CD4-positive, alpha-beta T cell treated with Interleukin-6 for 4 hours (primary cell): ENCODE results near the gene PRKAG2.

Experiments used
- DNase-seq: peaks from one replicate; pipeline ENCODE4 v3.0.0-alpha.2; 2020; ENCODE audit warnings: mixed read lengths

PRKAG2 gene

DNA sequence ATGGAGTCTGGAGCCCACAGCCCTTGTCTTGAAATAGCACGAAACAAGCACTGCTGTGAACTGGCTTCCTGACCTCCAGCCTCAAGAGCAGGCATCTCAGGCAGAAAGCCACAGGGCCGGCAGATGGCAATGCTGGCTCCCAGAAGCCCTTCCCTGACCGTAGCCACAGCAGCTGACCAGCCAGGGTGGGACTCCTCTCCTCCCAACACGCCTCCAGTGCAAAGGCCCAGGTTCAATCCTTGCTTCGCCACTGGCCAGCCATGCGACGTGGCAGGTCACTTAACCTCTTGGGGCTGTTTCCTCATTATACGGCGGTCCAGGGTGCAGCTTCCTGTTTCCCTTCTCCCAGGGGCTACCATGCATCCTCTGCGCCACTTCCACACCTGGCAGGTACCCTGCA, 12.8 kb downstream of the PRKAG2 start:
- no peak for DNase-seq

- peak; percentile 17 for DNase-seq
Observed at GRCh38 chr7:151863386-151864079, 13.4 kb downstream of the PRKAG2 start.

DNA sequence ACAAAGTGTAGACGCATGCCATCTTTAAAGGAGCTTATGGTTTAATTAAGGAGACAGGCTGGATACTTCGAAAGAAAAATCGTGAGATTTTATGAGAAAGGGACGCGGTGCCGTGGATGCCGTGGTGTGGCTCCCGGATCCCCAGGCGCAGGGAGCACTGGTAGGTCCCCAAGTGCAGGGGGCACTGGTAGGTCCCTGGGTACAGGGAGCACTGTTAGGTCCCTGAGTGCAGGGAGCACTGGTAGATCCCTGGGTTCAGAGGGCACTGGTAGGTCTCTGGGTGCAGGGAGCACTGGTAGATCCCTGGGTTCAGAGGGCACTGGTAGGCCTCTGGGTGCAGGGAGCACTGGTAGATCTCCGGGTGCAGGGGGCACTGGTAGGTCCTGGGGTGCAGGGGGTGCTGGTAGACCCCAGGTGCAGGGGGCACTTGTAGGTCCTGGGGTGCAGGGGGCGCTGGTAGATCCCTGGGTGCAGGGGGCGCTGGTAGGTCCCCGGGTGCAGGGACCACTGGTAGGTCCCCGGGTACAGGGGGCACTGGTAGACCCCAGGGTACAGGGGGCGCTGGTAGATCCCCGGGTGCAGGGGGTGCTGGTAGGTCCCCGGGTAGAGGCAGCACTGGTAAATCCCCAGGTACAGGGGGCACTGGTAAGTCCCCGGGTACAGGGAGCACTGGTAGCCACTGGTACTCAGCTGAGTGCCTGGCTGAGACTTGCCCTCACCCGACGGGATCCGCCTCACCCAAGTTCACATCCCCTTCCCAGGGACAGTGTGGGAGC, 14.1 kb downstream of the PRKAG2 start:
- no peak for DNase-seq

DNA sequence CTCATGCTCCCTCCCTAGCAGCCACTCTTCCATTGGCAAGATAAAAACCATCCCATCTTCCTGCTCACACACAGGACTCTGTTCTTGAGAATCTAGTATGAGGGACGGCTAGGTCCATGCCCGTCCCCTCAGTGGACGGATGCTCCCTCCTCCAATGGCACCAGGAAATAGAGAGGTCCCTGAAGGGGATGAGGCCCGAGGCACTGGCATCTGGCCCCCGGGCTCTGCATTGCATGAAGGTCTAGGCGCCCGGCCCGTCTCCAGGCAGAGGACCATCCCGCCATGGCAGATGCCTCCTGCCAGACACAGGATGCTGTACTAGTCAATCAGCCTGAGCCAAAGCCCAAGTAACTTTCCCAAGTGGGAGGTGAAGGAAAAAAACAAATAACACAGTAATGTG, 15.0 kb downstream of the PRKAG2 start:
- no peak for DNase-seq

- DNase-seq, result no peak
Observed at GRCh38 chr7:151860771-151861170, 16.1 kb downstream of the PRKAG2 start.

DNA sequence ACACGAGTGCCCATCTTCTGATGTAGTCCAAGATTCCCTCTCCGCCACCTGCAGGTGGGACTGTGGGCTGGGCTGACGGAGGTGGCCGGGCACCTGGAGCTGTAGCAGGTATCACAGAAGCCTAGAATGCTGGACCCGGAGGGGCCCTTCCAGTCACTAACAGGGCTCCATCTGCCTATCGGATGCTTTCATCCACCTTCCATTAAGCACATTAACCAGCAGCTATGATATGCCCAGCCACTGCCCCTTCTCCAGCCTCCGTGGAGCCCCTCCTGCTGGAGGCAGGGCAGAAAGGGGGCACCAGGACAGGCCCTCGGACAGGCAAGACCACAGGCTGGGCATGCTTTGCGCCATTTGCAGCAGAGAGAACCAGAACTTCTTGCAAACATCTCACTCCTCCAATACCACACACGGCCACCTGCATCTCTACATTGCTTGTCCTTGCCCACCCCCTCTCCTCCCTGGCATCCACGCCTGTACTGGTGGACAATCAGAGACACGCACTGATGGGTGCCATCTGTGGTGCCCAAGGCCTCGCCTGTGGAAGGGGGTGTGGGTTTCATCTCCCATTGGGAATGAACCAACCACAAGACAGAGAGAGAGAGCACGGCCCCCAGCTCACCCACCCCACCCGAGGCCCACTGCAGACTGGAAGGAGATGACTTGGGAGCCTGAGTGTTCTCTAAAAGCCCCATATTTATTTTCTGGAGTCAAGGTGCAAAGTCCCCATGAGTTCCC, 16.8 kb downstream of the PRKAG2 start:
- no peak for DNase-seq

GRCh38 chr7:151859111-151859947, 17.6 kb downstream of the PRKAG2 start:
- DNase-seq, result no peak

DNA sequence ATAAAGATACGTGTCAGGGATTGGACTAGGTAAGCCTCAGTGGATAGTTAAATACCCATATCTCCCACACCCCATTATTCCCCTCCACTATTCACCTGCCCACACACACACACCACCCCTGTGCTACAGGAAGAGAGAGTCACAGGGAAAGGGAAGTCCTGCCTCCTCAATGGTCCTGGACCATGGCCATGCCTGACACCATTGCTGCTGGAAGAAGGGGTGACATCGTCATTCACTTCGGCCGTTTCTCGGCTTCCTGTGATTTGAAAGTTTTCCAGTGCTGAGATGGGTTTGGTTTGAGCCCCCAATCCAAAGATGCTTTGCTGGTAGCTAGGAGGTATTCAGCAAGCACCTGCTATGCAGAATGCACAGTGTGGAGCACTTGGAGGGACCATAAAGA, 18.5 kb downstream of the PRKAG2 start:
- DNase-seq, result no peak

- DNase-seq, result no peak
Observed at GRCh38 chr7:151857866-151858450, 19.0 kb downstream of the PRKAG2 start.

GRCh38 chr7:151857412-151857811, 19.5 kb downstream of the PRKAG2 start:
- DNase-seq, result no peak

- no peak for DNase-seq
Observed at GRCh38 chr7:151856516-151856915, 20.4 kb downstream of the PRKAG2 start.

DNA sequence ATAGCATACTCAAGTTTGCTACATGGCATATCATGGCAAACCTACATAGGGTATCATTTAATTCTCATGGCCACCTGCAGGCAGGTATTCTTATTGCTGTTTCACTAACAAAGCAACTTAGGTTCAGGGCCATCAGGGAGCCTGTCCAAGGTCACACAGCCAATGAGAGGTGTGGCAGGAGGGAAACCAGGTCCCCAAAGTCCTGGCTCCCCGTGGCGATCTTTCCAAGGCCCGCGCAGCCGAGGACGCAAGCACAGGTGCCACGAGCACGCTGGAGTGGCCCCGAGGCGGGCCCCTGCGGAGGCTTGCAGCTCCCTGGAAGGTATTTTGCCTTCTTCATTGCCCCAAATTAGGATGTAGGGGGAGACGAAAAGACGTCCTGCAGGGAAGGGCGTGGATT, 20.8 kb downstream of the PRKAG2 start:
- no peak for DNase-seq

DNA sequence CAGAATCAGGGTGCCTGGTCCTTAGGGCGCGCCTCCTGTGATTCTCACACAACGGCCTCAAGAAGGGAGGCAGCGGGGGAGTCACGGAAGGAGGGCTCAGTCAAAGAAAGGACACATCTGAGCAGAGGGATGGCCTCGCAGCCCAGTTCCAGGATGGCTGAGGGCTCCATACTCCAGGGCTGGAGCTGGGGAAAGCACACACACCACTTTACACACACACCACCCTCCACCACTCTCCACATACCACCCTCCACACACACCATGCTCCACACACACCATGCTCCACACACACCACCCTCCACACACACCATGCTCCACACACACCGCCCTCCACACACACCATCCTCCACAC, 22.2 kb downstream of the PRKAG2 start:
- no peak for DNase-seq

- DNase-seq, result no peak
Observed at GRCh38 chr7:151853896-151854719, 22.8 kb downstream of the PRKAG2 start.

- DNase-seq, result no peak
Observed at GRCh38 chr7:151852486-151853396, 24.2 kb downstream of the PRKAG2 start.

- no peak for DNase-seq
Observed at GRCh38 chr7:151851782-151852181, 25.1 kb downstream of the PRKAG2 start.

GRCh38 chr7:151851145-151851751, 25.7 kb downstream of the PRKAG2 start:
- DNase-seq, result peak; percentile 16

GRCh38 chr7:151850491-151851124, 26.3 kb downstream of the PRKAG2 start:
- DNase-seq, result no peak

DNA sequence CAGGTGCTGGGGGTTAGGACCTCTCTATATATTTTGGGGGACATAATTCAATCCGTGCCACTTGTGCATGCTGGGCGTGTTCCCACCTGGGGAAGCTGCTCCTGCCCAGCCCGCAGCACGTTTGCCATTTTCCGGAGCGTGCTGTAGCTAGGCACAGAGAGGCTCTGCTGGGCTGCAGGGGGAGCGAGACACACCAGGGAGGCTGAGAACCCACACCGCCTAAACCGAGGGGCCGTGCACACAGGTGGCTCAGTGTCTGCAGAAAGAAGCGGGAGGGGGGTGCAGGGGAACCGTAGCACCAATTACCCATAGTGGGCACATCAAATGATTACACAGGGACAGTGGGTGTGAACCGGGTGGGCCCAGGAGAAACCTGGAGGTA, 27.0 kb downstream of the PRKAG2 start:
- DNase-seq, result no peak
